GM18861 (cell line): ENCODE data around the gene NEU4.
"Not testable (repeated sequence)": the region's sequence is repeated elsewhere in the genome, so short reads cannot be mapped to it uniquely, and the experiment has no call there.

Experiments
- ATAC-seq: cut with Tn5 transposase; IDR thresholded peaks from one replicate; pipeline ENCODE4 v1.9.1; 2021; ENCODE audit not compliant: unreplicated experiment

Gene NEU4

GRCh38 chr2:241774419-241775222, 34.4 kb upstream of the NEU4 start:
- no peak for ATAC-seq

GRCh38 chr2:241775223-241776177, 33.5 kb upstream of the NEU4 start:
- ATAC-seq = no peak

DNA sequence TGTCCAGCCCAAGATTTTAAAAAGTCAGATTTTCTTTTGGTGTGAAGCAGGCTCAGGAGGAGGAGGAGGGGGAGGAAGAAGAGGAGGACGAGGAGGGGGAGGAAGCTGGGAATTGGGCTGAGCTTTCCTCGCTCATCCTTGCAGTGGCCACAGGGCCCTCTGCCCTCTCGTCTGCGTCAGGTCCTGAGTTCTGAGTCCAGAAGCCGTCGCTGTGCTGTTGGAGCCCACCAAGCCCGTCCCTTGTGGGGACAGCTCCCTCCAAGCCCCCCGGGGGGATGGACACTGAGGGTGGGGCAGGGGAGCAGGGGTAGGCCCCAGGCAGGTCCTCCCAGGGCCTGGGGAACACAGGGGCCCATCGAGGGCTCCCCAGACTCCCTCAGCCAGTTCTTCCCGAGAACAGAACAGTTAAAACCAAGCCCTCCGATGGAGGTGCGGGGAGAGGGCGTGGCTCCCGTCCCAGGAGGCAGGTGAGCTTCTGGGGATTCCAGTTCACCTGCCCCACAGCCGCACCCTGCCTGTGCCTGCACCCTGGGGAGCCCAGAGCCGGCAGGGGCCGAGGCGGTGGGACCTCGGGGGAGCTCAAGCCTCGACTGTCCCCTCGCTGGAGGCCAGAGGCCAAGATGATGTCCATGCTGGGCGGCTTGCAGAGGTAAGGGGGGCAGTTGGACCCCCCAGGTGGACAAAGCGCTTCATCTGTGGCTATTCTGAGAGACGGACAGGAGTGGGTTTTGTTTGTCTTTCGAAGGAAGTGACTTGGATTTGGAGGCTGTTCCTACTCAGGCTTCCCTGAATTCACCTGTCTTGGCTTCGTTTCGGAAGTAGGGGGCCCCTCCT, 32.4 kb upstream of the NEU4 start, which contains the start of gene GAL3ST2:
Gene GAL3ST2, plus strand, starts transcription at position 487 of the 834 bp plus-strand sequence. Its CDS starts 134 bp downstream, at position 621.
- ATAC-seq = no peak

GRCh38 chr2:241777170-241777685, 31.8 kb upstream of the NEU4 start:
- no peak for ATAC-seq

DNA sequence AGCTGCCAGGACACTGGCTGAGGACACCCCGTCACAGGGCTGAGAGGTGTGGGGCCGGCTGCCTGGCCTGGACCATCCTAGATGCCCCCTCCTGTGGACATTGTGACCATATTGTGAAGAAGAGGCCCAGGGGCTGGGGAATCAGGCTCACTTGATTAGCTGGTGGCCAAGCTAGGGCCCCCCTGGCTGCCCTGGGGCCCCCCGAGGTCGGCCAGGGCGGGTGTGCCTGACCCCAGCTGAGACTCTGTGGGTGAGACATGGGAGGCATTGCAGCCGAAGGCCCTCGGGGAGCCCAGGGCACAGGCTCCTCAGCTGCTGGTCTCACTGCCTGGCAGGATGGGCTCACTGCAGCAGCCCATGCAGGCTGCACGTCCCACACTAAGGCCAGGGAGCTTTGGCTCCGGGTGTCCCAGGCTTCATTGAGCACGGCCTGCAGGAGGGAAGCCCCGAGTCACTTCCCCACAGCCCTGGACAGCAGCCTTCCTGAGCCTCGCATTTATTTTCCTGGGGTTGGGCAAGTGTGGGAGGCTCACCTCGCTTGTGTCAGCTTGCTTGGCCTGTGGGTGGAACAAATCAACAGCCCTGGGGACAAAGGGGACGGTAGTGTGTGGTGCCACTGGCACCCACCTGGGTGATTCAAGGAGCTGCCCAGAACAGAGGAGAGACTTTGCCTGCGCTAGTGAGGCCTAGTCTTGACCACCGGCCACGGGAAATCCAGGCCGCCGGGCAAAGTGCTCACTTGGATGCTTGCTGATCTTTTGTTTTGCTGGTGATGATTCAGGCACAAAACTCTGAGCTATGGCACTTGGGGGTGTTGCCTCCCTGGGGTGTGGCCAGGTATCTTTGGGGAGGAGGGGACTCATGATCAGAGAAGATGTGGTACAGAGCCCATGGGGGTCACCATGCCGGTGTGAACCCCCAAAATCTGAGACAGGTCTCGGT, 31.0 kb upstream of the NEU4 start:
- no peak for ATAC-seq

DNA sequence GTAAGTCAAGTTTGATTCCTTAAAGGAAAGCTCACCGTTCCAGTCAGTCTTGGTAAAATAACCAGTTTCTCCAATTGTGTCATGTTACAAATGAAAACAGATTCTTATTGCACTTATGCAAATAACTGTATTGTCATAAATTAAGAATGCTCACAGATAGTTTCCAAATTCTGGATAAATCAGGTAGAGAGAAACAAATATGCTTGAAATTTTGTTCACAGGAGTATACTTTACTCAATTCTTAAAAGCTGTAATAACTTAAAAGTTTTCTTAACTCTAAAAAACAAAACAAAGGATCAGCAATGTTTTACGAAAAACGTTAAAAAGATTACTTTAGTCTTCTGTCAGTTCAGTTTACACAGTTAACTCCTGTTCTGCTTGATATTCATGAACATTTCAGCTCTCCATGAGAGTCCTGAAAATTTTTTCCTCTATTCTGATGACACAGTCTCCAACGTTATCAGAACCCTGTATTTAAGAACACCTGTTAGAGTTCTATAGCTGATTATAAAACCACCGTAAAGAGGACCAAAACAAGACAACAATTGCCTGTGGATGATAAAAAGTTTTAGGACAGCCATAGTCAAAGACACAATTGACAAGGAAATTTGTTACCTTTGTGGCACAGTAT, 27.9 kb upstream of the NEU4 start:
- ATAC-seq = no peak

DNA sequence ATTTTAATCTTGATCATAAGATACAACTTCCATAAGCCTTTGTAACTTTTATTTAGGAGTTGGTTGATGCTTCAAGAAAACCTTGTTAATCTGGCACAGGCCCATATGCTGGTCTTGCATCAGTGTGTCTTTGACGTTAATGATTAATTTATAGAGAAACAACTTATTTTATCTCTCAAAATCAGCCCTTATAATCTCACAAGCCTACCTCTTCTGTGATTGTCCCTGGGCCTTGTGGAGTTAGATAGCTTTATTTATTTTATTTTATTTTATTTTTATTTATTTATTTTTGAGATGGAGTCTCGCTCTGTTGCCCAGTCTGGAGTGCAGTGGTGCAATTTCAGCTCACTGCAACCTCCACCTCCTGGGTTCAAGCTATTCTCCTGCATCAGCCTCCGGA, 26.9 kb upstream of the NEU4 start:
- not testable (repeated sequence) for ATAC-seq

DNA sequence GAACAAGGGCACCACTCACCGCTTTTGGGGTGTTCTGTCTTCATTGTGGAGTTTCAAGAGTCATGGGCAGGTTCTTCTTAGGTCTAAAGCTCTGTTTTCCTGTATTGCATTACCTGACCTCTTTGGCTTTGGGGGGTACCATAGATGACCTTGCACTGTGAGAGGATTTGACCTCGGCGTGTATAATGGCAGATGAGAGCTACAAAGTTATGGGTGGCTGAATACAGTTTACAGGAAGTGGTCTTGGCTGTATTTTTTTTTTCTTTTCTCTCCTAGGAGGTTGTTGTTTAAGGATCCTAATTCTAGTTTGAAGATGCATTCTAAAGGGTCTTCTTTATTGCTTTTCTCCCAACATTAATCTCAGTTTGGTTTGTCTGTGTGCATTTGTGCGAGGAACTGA, 20.9 kb upstream of the NEU4 start:
- ATAC-seq = peak; percentile 25

DNA sequence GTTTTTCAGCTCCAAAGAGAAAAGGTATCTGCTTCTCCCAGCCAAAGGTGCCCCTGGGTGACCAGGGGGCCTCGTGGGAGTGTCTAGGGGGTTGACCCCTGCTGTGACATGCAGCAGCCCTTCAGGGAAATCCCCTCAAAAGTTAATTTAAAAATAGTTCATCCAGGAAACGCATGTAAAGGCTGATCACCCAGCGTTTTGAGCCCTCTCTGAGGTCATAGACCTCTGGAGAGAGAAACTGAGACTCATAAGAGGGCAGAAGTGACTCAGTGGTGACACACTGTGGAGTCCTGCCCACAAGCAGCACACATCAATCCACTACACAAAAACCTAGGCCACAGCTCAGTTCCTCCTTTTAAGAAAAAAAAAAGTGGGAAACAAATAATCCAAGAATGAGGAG, 20.4 kb upstream of the NEU4 start:
- ATAC-seq = peak; percentile 70

DNA sequence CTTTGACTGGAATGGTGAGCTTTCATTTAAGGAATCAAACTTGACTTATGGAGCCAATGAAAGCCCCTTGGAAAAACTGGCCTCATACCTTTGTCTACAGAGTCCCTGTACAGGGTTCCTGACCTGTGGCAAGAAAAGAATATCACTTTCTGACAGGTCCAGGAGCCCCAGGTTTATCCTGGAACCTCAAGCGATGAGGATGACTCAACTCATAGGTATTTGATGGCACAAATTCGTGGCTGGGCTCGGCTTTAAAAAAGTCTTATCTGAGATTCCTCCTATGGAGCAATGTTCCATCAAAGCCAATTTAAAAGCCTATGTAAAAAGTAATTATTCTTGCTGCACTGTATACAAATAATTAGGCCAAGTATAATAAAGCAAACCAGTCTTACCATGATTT, 17.6 kb upstream of the NEU4 start:
- ATAC-seq = not testable (repeated sequence)

DNA sequence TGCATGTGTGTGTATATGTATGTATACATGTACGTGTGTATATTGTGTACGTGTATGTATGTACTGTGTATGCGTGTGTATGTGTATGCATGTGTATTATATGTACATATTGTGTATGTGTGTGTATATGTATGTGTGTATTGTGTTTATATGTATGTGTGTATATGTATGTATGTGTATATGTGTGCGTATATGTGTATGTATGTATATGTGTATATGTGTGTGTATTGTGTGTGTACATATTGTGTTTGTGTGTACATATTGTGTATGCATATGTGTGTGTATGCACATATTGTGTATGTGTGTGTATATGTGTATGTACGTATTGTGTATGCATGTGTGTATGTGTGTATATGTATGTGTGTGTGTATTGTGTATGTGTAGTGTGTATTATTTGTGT, 15.6 kb upstream of the NEU4 start:
- ATAC-seq = no peak

DNA sequence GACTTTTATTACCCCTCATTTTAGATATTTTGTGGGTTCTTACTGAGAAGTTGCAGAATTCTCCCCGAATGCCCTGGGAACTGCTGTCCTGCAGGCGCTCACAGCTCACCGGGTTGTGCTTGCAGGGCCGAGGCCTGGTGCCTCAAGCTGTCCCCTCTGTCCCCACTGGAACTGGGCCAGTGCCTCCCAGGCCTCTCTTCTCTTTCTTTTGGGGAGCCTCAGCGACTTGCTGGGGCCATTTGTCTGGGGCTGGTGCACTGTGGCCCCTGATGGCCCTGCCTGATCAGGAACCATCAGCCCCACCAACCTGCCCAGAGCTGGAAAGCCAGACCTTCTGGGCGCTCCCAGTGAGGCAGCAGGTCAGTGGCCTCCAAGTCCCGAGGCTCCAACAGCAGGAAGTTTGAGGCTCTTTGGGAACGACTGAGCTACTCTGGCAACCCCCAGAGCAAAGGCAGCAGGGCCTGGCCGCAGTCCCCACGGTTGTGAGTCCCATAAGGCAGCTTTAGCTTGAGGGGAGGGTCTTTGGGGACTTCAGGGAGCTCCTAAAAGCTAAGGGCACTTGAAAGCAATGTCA, 14.7 kb upstream of the NEU4 start:
- no peak for ATAC-seq

DNA sequence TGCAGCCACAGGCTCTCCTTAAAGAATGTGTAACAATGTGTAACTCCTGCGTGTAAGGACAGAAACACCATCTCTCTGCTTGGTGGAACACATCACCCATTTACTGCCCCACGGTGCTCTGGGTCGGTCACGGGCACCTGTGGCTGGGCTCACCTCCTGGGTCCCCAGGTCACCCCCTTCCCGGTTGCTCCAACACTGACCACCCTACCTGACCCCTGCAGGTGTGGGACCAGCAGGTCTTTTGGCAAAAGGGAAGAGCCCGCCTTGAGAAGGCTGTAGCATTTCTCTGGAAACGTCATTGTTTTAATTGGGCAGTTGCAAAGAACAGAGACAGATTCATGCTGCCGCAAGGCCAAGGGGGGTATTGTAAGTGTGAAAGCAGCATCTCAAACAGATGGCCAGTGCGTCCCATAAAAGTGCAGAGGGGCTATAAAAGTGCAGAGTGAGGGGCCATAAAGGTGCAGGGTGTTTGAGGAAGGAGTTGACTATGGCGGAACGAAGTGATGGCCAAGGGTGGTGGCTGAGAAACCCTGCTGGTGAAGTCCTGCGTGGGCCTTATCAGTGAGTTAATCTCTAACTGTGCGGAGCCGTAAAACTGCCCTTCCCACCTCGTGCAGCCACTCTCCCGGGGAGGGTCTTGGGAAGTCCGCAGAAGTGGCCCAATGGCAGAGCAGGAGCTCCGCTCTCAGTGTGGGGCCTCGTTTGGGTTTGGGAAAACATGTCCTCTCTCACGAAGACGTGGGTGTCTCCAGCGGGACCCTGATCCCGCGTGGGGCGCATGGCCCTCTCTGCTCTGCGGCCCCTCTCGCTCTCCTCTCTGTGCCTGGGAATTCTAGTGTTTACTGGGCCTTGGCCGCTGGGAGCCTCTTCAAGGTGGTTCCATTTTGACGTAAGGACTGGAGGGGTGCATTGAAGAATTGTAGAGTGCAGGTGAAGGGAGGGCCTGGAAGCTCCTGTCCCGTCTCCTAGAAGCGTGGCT, 13.7 kb upstream of the NEU4 start:
- ATAC-seq = no peak

DNA sequence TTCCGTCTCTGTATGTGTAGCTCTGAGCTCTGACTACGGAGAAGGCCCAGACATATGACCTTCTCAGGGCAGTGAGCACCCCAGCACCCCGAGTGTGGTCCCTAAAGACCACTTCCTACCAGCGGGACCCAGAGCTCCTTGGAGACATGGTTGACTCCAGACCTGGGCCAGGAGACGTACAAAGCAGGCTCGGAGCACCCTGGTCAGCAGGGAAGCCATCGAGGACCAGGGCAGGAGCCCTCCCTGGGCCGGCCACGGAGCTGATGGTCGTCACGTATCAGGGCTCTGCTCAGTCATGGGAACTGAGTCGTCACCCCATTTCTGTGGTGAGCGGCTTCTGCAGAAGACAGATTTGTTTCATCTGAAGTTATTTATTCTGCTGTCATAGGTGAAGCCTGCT, 12.8 kb upstream of the NEU4 start:
- no peak for ATAC-seq

- no peak for ATAC-seq
Observed at GRCh38 chr2:241796610-241797138, 12.3 kb upstream of the NEU4 start.

DNA sequence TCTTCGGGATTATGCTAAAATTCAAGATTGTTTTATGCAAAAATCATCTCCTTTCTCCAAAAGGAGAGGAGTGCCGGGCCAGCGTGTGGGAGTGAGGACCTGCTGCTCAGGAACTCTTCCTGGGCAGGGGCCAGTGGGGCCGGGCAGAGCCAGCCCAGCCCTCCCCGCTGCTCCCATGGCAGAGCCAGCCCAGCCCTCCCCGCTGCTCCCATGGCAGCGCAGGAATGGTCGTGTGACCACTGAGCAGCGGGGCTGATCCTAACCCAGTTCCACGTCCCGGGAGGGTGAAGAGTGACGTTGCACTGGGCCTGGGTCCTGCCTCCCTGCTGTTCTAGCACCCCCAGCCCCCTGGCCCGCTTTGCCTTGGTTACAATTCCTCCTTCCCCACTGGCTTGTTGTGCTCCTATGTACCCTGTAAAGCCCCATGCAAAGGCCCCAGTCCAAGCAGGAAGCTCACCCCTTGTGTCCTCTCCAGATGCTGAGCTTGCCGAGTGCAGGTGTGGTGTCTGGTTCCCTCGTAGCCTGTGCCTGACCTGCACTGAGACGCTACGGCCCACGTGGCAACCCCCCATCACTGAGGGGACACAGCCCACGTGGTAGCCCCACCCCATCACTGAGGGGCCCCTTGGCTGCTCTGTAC, 11.4 kb upstream of the NEU4 start:
- ATAC-seq = no peak

GRCh38 chr2:241798081-241798630, 10.8 kb upstream of the NEU4 start:
- no peak for ATAC-seq
